Psoas muscle (tissue), 8 donors: ENCODE results near the gene ADCY7. TPM values are rescaled to one million over a fixed set of nuclear protein-coding genes. Genes with fewer than 3 reads are reported as not detected.

Source experiments
- ATAC-seq, 4 donors: fragments of 200-7000 bp; cut with Tn5 transposase; one replicate each; pipeline ENCODE4 v1.9.1; 2020; ENCODE audit warnings: moderate library complexity in 3 of 4, mild to moderate bottlenecking in 2 of 4
- DNase-seq, 2 donors: peaks; one replicate each; pipeline ENCODE4 v3.0.0-alpha.2; 2020
- H3K27ac ChIP-seq: fragments of 200-600 bp; one replicate; pipeline ENCODE4 v1.8.0; 2022
- H3K27me3 ChIP-seq, 3 donors: fragments of 200-600 bp in 1 of 3; one replicate each; pipeline versions ENCODE4 v1.6.1 to v1.8.0; 2013 to 2022; ENCODE audit warnings: low read length in 2 of 3, mild to moderate bottlenecking in 2 of 3, moderate library complexity in 1 of 3; ENCODE audit not compliant: insufficient read depth in 3 of 3
- H3K36me3 ChIP-seq, 2 donors: fragments of 200-600 bp in 1 of 2; one replicate each; pipeline versions ENCODE4 v1.6.1 to v1.8.0; 2013 to 2022; ENCODE audit warnings: low read depth in 1 of 2, mild to moderate bottlenecking in 1 of 2, moderate library complexity in 1 of 2; ENCODE audit not compliant: insufficient read depth in 1 of 2
- H3K4me1 ChIP-seq: fragments of 200-600 bp; one replicate; pipeline ENCODE4 v1.8.0; 2022
- H3K4me3 ChIP-seq: fragments of 200-600 bp; one replicate; pipeline ENCODE4 v1.8.0; 2022; ENCODE audit warnings: mild to moderate bottlenecking
- H3K9me3 ChIP-seq: fragments of 200-600 bp; one replicate; pipeline ENCODE4 v1.8.0; 2022
- CTCF ChIP-seq: fragments of 200-600 bp; IDR thresholded peaks from one replicate; pipeline ENCODE4 v1.8.0; 2022; ENCODE audit warnings: antibody characterized with exemption
- WGBS, 3 donors: extraction: QIAGEN DNeasy Blood & Tissue Kit; methylation state at CpG; one replicate each; pipeline versions ENCODE4 v1.1.6 to v1.1.7; 2013; 5-methylcytosine and 5-hydroxymethylcytosine counted together
- intact Hi-C, 2 donors: fragments of 100-400 bp; cut with DNase I; formaldehyde crosslinking; loops; one replicate each; pipeline versions ENCODE4 v1.11.0 to v1.14.2; 2022
- polyA plus RNA-seq, 3 donors: library from polyadenylated mRNA; stranded (reverse); fragments of 200-250 nt; gene quantifications; one replicate each; pipeline ENCODE4 v1.2.3, GENCODE V29; 2013
- total RNA-seq, 4 donors: library from RNA; stranded (reverse); fragmentation: NEBNext Ultra II Directional in 2 of 4; extraction: Animal tissue kit (Norgen Biotek cat#: 25700) in 2 of 4; gene quantifications; one replicate each; pipeline versions ENCODE4 v1.2.1 to v1.2.4, GENCODE V29; 2021 to 2023
- donor health status: healthy with polysubstance abuse.
- donor health status: DM: no; HTN: no; CAD: no; lungs with moderate emphysema.
- donor health status: Bipolar disorder and iron deficiency.
- donor health status: healthy.
- donor health status: DM: yes; HTN: yes; CAD: no.
- donor health status: DM: no; HTN: no; CAD: no.
- donor health status: DM: no; HTN: no; CAD: no.
- donor health status: DM: yes; HTN: yes; CAD: no.

The ADCY7 gene
- total and polyA plus RNA-seq, 7 donors = 0.34 to 5.5 (median 3.1) TPM

GRCh38 chr16:50252082-50252611, 14.2 kb upstream of the ADCY7 start:
- Histone ChIP-seq H3K36me3 (no peaks in the 10 kb centered on the region), H3K4me1 (peaks cover 5% of the 10 kb centered on the region), H3K4me3 (no peak overlapping the region), H3K9me3 (no peaks in the 10 kb centered on the region), H3K27me3 (no peaks in the 10 kb centered on the region), H3K27ac (no peak overlapping the region)
- ATAC-seq = peak; percentile 55 to 82 (median 67)
- 43 to 44% (median 44%) methylated on average over 9 of the region's 9 CpGs for WGBS, 3 donors
- no peak for TF ChIP-seq CTCF
- peak in 1 of 2 donors; percentile 54 for DNase-seq
- intact Hi-C loops = loop anchor here in 1 of 2 donors (10.0 kb wide), 1 partner anchor 553 kb away; no protein-coding TSS in a partner anchor

- H3K4me3 ChIP-seq = no peak overlapping the region
- no peak overlapping the region for H3K27ac ChIP-seq
- H3K4me1 ChIP-seq = peaks cover 5% of the 10 kb centered on the region
- DNase-seq (peak in 1 of 2 donors; percentile 55), ATAC-seq (peak in 1 of 4 donors; percentile 32)
- 53 to 70% (median 56%) methylated on average over 12 of the region's 12 CpGs for WGBS, 3 donors
- intact Hi-C loops = loop anchor here in 1 of 2 donors (10.0 kb wide), 1 partner anchor 552 kb away; no protein-coding TSS in a partner anchor
- H3K9me3 ChIP-seq = no peaks in the 10 kb centered on the region
- no peaks in the 10 kb centered on the region for H3K27me3 ChIP-seq
- H3K36me3 ChIP-seq = no peaks in the 10 kb centered on the region
- no peak for TF ChIP-seq CTCF
Measured at GRCh38 chr16:50252874-50253513, 13.4 kb upstream of the ADCY7 start.

GRCh38 chr16:50253514-50253910, 12.8 kb upstream of the ADCY7 start:
- ATAC-seq (peak in 1 of 4 donors; percentile 23), DNase-seq (peak in 1 of 2 donors; percentile 41)
- Histone ChIP-seq H3K9me3 (no peaks in the 10 kb centered on the region), H3K4me1 (peaks cover 5% of the 10 kb centered on the region), H3K27ac (no peak overlapping the region), H3K4me3 (no peak overlapping the region), H3K27me3 (no peaks in the 10 kb centered on the region), H3K36me3 (no peaks in the 10 kb centered on the region)
- WGBS, 3 donors = 61 to 84% (median 64%) methylated on average over 8 of the region's 8 CpGs
- intact Hi-C loops = loop anchor here in 1 of 2 donors (10.0 kb wide), 1 partner anchor 551 kb away; no protein-coding TSS in a partner anchor
- no peak for TF ChIP-seq CTCF

GRCh38 chr16:50254072-50254471, 12.3 kb upstream of the ADCY7 start:
- Histone ChIP-seq H3K27ac (no peak overlapping the region), H3K9me3 (no peaks in the 10 kb centered on the region), H3K27me3 (no peaks in the 10 kb centered on the region), H3K36me3 (no peaks in the 10 kb centered on the region), H3K4me1 (peaks cover 5% of the 10 kb centered on the region), H3K4me3 (no peak overlapping the region)
- intact Hi-C loops = loop anchor here in 1 of 2 donors (10.0 kb wide), 1 partner anchor 551 kb away; no protein-coding TSS in a partner anchor
- ATAC-seq (no peak), DNase-seq (no peak)
- no peak for TF ChIP-seq CTCF
- 62 to 76% (median 70%) methylated on average over 7 of the region's 7 CpGs for WGBS, 3 donors
